ENCODE data around the gene PPP1R1C. TPM values are rescaled to one million over a fixed set of nuclear protein-coding genes. Genes with fewer than 3 reads are reported as not detected.

The PPP1R1C gene
- total RNA-seq, 1 experiment from 2014 or later: 4.0 TPM

GRCh38 chr2:181962142-181962541, 23.5 kb upstream of the PPP1R1C start:
- DNase-seq: no peak
- no peaks in the 10 kb centered on the region for H3K79me2 ChIP-seq (ENCODE audit: insufficient read depth, low read length)
- no peaks in the 10 kb centered on the region for H3K27me3 Mint-ChIP-seq (ENCODE audit: low read depth)
- no peak overlapping the region for H2BK15ac ChIP-seq (ENCODE audit: low read depth, low read length)
- no peaks in the 10 kb centered on the region for H3K4me1 Mint-ChIP-seq
- TF ChIP-seq, protein P1, sequence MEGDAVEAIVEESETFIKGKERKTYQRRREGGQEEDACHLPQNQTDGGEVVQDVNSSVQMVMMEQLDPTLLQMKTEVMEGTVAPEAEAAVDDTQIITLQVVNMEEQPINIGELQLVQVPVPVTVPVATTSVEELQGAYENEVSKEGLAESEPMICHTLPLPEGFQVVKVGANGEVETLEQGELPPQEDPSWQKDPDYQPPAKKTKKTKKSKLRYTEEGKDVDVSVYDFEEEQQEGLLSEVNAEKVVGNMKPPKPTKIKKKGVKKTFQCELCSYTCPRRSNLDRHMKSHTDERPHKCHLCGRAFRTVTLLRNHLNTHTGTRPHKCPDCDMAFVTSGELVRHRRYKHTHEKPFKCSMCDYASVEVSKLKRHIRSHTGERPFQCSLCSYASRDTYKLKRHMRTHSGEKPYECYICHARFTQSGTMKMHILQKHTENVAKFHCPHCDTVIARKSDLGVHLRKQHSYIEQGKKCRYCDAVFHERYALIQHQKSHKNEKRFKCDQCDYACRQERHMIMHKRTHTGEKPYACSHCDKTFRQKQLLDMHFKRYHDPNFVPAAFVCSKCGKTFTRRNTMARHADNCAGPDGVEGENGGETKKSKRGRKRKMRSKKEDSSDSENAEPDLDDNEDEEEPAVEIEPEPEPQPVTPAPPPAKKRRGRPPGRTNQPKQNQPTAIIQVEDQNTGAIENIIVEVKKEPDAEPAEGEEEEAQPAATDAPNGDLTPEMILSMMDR (conservative IDR thresholded peaks at IDR 0.05): no peak
- H4K91ac ChIP-seq (ENCODE audit: insufficient read length, low read depth, low read length): no peak overlapping the region
- no peak overlapping the region for H3K4me2 ChIP-seq (ENCODE audit: insufficient read depth, insufficient read length, low read length)
- no peaks in the 10 kb centered on the region for H3K23me2 ChIP-seq (ENCODE audit: insufficient read length, low read depth, low read length, poor library complexity, severe bottlenecking)
- H2AFZ ChIP-seq (ENCODE audit: low read length): no peak overlapping the region
- H2BK5ac ChIP-seq (ENCODE audit: insufficient read length, low read length): no peak overlapping the region
- no peak overlapping the region for H3K56ac ChIP-seq (ENCODE audit: insufficient read length, low read depth, low read length)
- H3K23ac ChIP-seq (ENCODE audit: insufficient read length, low read depth, low read length): no peak overlapping the region
- no peaks in the 10 kb centered on the region for H3K27me3 ChIP-seq (ENCODE audit: insufficient read depth, low read length)
- H2AK5ac ChIP-seq (ENCODE audit: insufficient read length, low read length): no peak overlapping the region
- no peaks in the 10 kb centered on the region; a peak in 2 of 5 replicates for H3K9me3 Mint-ChIP-seq
- no peaks in the 10 kb centered on the region for H3K79me1 ChIP-seq (ENCODE audit: insufficient read depth, low read depth, low read length, poor library complexity, severe bottlenecking)
- H3K4me3 Mint-ChIP-seq: no peak overlapping the region
- H2BK120ac ChIP-seq (ENCODE audit: low read depth, low read length, poor library complexity, severe bottlenecking): no peak overlapping the region
- H3K27ac Mint-ChIP-seq: no peak overlapping the region
- H3K27ac ChIP-seq (ENCODE audit: insufficient read length, low read depth, low read length): no peak overlapping the region
- H3K18ac ChIP-seq (ENCODE audit: insufficient read length, low read depth, low read length): no peak overlapping the region
- no peaks in the 10 kb centered on the region for H4K20me1 ChIP-seq (ENCODE audit: control insufficient read depth, insufficient read depth, insufficient read length)
- no peak overlapping the region for H4K5ac ChIP-seq (ENCODE audit: insufficient read length, low read depth, low read length)
- H3K9ac ChIP-seq (ENCODE audit: extremely low read depth, insufficient read length, low read length): no peak overlapping the region
- H3T11ph ChIP-seq (ENCODE audit: low read length): no peak overlapping the region
- H2BK12ac ChIP-seq (ENCODE audit: insufficient read length, low read depth, low read length): no peak overlapping the region
- 0 out of 7 replicates have a peak, but pooled peaks cover 0 to 3% (median 0%) of the 10 kb centered on the region in 3 experiments for H3K36me3 Mint-ChIP-seq (ENCODE audit: insufficient read depth in 1 of 3, low read depth in 3 of 3)
- no CpG with 5 or more reads among the region's 20 CpGs for WGBS (ENCODE audit: extremely low coverage, insufficient read length, low lambda C conversion rate)
- no peak overlapping the region for H3K14ac ChIP-seq (ENCODE audit: insufficient read depth, low read length)
- no peaks in the 10 kb centered on the region for H3K9me3 ChIP-seq (ENCODE audit: control insufficient read depth, low read depth, low read length)
- no peak overlapping the region for H4K8ac ChIP-seq (replicated peaks; ENCODE audit: insufficient read length, low read depth, low read length)
- no peaks in the 10 kb centered on the region for H3K4me1 ChIP-seq (ENCODE audit: insufficient read depth, low read length)
- no peak overlapping the region for H2BK20ac ChIP-seq (ENCODE audit: low read depth, low read length, poor library complexity, severe bottlenecking)
- H3K4ac ChIP-seq (ENCODE audit: low read depth, low read length): no peak overlapping the region
